ENCODE measurements around the gene CCDC14. TPM values are rescaled to one million over a fixed set of nuclear protein-coding genes. Genes with fewer than 3 reads are reported as not detected.

The CCDC14 gene
- total RNA-seq, 2 donors from 2014 or later = 69.5 to 70.1 TPM

DNA sequence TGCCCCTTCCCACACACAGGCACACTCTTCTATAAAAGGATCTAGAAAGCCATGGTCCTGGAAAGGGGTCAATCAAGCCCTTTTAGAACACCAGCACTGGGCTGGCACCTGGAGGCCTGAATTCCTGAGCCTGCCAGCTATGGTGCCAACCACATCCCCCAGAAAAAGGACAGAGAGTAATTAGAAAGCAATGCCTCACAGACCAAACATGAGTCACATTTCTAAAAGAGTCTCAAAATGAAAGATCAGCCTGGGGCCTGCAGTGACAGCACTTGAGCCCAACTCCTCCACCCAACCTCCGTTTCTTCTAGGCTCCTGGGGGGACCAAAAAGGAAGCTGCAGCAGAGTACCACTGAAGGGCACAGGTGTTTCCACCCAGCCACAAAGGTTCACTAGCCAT, 91.0 kb downstream of the CCDC14 start:
- Histone ChIP-seq H3K4me1 (no peaks in the 10 kb centered on the region), H3K27me3 (no peaks in the 10 kb centered on the region), H3K9ac (ENCODE audit: low read depth in 2 of 2, low read length in 2 of 2) (no peak overlapping the region), H3K9me3 (no peaks in the 10 kb centered on the region), H3K4me3 (no peak overlapping the region), H3K27ac (no peak overlapping the region), H3K36me3 (no peaks in the 10 kb centered on the region)
- TF ChIP-seq, protein P1, sequence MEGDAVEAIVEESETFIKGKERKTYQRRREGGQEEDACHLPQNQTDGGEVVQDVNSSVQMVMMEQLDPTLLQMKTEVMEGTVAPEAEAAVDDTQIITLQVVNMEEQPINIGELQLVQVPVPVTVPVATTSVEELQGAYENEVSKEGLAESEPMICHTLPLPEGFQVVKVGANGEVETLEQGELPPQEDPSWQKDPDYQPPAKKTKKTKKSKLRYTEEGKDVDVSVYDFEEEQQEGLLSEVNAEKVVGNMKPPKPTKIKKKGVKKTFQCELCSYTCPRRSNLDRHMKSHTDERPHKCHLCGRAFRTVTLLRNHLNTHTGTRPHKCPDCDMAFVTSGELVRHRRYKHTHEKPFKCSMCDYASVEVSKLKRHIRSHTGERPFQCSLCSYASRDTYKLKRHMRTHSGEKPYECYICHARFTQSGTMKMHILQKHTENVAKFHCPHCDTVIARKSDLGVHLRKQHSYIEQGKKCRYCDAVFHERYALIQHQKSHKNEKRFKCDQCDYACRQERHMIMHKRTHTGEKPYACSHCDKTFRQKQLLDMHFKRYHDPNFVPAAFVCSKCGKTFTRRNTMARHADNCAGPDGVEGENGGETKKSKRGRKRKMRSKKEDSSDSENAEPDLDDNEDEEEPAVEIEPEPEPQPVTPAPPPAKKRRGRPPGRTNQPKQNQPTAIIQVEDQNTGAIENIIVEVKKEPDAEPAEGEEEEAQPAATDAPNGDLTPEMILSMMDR (IDR thresholded peaks at IDR 0.05) = no peak
- DNase-seq = no peak
- intact Hi-C loops (cut with DNase I) = no loop called here

DNA sequence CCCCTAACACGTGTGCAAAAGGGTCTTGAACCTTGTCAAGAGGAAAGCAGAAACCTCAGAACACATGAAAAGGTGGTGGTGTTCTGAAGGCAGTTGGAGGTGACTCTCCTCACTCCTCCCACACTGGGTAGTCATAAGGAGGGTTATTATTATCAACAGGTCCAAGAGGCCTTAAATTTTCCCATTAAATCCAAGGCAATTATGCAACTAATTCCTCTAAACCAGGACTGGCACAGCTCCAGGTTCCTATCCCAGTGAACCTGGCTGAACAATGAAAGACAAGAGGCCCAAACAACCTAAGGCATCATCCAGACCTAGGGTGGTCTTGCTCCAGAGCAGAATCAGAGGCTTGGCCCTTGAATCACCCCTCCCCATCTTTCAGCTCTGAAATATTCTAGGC, 91.9 kb downstream of the CCDC14 start:
- Histone ChIP-seq H3K9me3 (no peaks in the 10 kb centered on the region), H3K9ac (ENCODE audit: low read depth in 2 of 2, low read length in 2 of 2) (no peak overlapping the region), H3K27me3 (no peaks in the 10 kb centered on the region), H3K4me1 (no peaks in the 10 kb centered on the region), H3K27ac (no peak overlapping the region), H3K4me3 (no peak overlapping the region), H3K36me3 (no peaks in the 10 kb centered on the region)
- TF ChIP-seq, protein P1 (IDR thresholded peaks at IDR 0.05) = no peak
- DNase-seq = no peak
- intact Hi-C loops (cut with DNase I) = no loop called here

DNA sequence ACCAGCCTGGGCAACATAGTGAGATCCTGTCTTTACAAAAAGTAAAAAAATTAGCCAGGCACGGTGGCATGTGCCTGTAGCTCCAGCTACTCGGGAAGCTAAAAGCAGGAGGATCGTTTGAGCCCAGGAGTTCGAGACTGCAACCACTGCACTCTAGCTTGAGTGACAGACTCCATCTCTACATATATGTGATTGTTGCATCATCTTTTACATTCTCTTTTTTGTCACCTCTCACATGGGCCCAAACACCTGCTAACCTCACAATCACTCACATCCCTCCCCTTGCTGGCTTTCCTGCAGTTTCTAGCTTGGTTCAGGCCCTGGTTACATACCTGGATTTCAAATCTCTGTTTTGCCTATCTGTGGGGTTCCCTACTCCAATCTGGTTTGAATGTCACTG, 96.3 kb downstream of the CCDC14 start:
- Histone ChIP-seq H3K27me3 (no peaks in the 10 kb centered on the region), H3K4me3 (no peak overlapping the region), H3K36me3 (no peaks in the 10 kb centered on the region), H3K27ac (no peak overlapping the region), H3K4me1 (no peaks in the 10 kb centered on the region), H3K9me3 (no peaks in the 10 kb centered on the region), H3K9ac (ENCODE audit: low read depth in 2 of 2, low read length in 2 of 2) (no peak overlapping the region)
- DNase-seq = no peak
- TF ChIP-seq, protein P1 (IDR thresholded peaks at IDR 0.05) = no peak
- intact Hi-C loops (cut with DNase I) = no loop called here

Other genes with a start within 250 kb of the CCDC14 start
- 100 to 1,000 TPM in 1 of 2 donors, 10 to 100 TPM in 1; 58.8 to 267 TPM for gene MYLK, start 76.9 kb downstream of the CCDC14 start, total RNA-seq
- 1 to 10 TPM in 1 of 2 donors, under 1 TPM in 1; 0.66 to 1.1 TPM for gene ROPN1, start 30.9 kb upstream of the CCDC14 start, total RNA-seq
- gene KALRN, start 72.1 kb upstream of the CCDC14 start, total RNA-seq = 10 to 100 TPM; 50.0 to 74.8 TPM